Thyroid gland (tissue), 4 donors: ENCODE data around the gene C10orf53. TPM values are rescaled to one million over a fixed set of nuclear protein-coding genes. Genes with fewer than 3 reads are reported as not detected.

Experiments
- DNase-seq, 2 donors: peaks; one replicate each; pipeline ENCODE4 v3.0.0-alpha.2; 2019
- H3K27ac ChIP-seq, 3 donors: fragments of 200-600 bp; sonication (generic); 1 replicate in 2 of 3; 2 replicates in 1 of 3; pipeline ENCODE4 v1.5.1; 2016 to 2019; ENCODE audit warnings: mild to moderate bottlenecking in 1 of 3, moderate library complexity in 1 of 3
- H3K27me3 ChIP-seq: fragments of 200-600 bp; sonication (generic); one replicate; pipeline ENCODE4 v1.5.1; 2019
- H3K36me3 ChIP-seq, 2 donors: fragments of 200-600 bp; sonication (generic); one replicate each; pipeline ENCODE4 v1.5.1; 2016 to 2019
- H3K4me1 ChIP-seq, 2 donors: fragments of 200-600 bp; sonication (generic); one replicate each; pipeline ENCODE4 v1.5.1; 2017 to 2019
- H3K4me3 ChIP-seq, 3 donors: fragments of 200-600 bp; sonication (generic); replicated peaks in 1 of 3; 1 replicate in 2 of 3; 2 replicates in 1 of 3; pipeline ENCODE4 v1.5.1; 2016; ENCODE audit warnings: mild to moderate bottlenecking in 1 of 3
- H3K9me3 ChIP-seq: fragments of 200-600 bp; sonication (generic); one replicate; pipeline ENCODE4 v1.5.1; 2017
- POLR2A ChIP-seq, 2 donors: fragments of 450-650 bp; IDR thresholded peaks; one replicate each; pipeline ENCODE4 v1.6.1; 2017; ENCODE audit warnings: antibody characterized with exemption in 2 of 2, mild to moderate bottlenecking in 2 of 2, moderate library complexity in 1 of 2
- WGBS, 2 donors: methylation state at CpG; one replicate each; pipeline ENCODE4 v1.1.5; 2017; 5-methylcytosine and 5-hydroxymethylcytosine counted together
- intact Hi-C: fragments of 100-400 bp; cut with DNase I; formaldehyde crosslinking; loops from one replicate; pipeline ENCODE4 v1.15.1; 2023
- total RNA-seq, 4 donors: library from RNA; depleted of rRNA; stranded (reverse); fragments of >200 nt; gene quantifications; one replicate each; pipeline ENCODE4 v1.2.3, GENCODE V29; 2016
- TF ChIP-seq, protein P1 (sequence below), 6 experiments: fragments of 200-600 bp in 3 of 6; fragments of 450-650 bp in 3 of 6; sonication (generic) in 3 of 6; IDR thresholded peaks; one replicate each; pipeline ENCODE4 v1.5.1; 2016 to 2019; ENCODE audit warnings: antibody characterized with exemption in 6 of 6, mild to moderate bottlenecking in 2 of 6, inconsistent platforms in 1 of 6, moderate library complexity in 1 of 6

Gene C10orf53
- total RNA-seq, 4 donors from 2014 or later = not detected

DNA sequence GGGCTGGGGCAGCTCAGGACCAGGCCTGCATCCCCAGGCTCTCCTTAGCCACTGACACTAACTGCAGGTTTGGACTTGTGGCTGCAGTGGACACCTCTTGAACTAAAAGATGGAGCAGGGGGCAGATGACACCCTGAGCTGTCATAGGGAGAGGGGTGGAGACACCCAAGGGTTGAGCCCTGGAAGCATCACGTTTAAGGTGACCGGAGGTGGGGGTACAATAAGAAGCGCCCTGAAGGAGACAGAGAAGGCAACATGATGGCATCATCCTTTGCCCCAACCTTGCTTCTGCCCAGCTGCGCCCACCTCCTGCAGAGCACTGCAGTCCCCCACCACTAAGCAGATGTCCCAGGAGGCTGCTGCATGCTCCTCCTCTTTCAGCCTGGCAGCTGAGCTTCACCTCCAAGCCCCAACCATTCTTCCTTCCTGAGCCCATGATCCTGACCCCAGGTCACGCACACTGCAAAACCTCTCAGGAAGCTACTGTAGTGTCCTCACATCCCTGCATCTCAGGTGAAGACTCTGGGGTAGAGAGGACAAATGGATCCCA, 57.2 kb downstream of the C10orf53 start:
- Histone ChIP-seq H3K4me3 (no peak overlapping the region), H3K9me3 (no peaks in the 10 kb centered on the region), H3K36me3 (peaks cover 7 to 33% of the 10 kb centered on the region in 2 donors), H3K27ac (no peak overlapping the region), H3K4me1 (no peaks in the 10 kb centered on the region), H3K27me3 (no peaks in the 10 kb centered on the region)
- no peak for DNase-seq
- TF ChIP-seq, protein P1, sequence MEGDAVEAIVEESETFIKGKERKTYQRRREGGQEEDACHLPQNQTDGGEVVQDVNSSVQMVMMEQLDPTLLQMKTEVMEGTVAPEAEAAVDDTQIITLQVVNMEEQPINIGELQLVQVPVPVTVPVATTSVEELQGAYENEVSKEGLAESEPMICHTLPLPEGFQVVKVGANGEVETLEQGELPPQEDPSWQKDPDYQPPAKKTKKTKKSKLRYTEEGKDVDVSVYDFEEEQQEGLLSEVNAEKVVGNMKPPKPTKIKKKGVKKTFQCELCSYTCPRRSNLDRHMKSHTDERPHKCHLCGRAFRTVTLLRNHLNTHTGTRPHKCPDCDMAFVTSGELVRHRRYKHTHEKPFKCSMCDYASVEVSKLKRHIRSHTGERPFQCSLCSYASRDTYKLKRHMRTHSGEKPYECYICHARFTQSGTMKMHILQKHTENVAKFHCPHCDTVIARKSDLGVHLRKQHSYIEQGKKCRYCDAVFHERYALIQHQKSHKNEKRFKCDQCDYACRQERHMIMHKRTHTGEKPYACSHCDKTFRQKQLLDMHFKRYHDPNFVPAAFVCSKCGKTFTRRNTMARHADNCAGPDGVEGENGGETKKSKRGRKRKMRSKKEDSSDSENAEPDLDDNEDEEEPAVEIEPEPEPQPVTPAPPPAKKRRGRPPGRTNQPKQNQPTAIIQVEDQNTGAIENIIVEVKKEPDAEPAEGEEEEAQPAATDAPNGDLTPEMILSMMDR (IDR thresholded peaks at IDR 0.05) = no peak
- no peak for TF ChIP-seq POLR2A (IDR thresholded peaks at IDR 0.05)
- intact Hi-C loops = no loop called here
- 92 to 93% methylated on average over 5 of the region's 5 CpGs for WGBS, 2 donors

DNA sequence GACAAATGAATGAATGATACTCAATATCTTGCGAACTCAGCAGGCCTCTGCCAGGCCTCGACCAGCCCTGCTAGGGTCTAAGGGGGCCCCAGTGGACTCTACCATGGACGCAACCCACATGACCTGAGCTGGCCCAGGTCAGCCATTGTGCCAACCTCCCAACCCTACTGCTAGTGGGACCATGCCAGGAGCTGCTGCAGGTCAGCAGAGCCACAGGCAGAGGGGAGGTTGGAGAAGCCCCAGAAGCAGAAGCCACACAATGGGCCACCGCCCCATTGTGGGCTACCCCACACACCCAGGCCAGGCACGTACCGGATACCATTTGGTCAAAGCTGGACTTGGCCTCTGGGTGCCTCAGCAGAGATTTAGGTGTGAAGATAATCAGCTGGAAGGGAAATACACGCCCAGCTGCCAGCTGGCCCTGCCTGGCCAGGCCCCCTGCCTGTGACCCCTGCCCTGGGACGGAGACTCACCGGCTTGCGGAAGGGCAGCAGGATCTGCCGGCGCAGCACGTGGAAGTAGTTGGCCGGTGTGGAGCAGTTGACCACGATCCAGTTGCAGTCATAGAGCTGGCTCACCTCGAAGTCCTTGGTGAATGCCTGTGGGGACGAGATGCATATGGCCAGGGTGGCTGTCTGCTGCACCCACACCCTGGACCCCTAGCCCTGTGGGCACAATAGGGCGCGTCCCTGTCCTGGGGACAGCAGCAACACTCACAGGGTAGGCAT, 58.2 kb downstream of the C10orf53 start:
- Histone ChIP-seq H3K27ac (no peak overlapping the region), H3K4me1 (no peaks in the 10 kb centered on the region), H3K36me3 (peaks cover 10 to 36% of the 10 kb centered on the region in 2 donors), H3K4me3 (no peak overlapping the region), H3K9me3 (no peaks in the 10 kb centered on the region), H3K27me3 (no peaks in the 10 kb centered on the region)
- 90 to 92% methylated on average over 11 to 18 of the region's 19 CpGs for WGBS, 2 donors
- DNase-seq = no peak
- TF ChIP-seq, protein P1 (IDR thresholded peaks at IDR 0.05) = no peak
- no peak for TF ChIP-seq POLR2A (IDR thresholded peaks at IDR 0.05)
- intact Hi-C loops = no loop called here

- no peak for TF ChIP-seq POLR2A (IDR thresholded peaks at IDR 0.05)
- TF ChIP-seq, protein P1 (IDR thresholded peaks at IDR 0.05) = no peak
- no peak overlapping the region for H3K27ac ChIP-seq
- WGBS, 2 donors = 79 to 85% methylated on average over 7 to 9 of the region's 10 CpGs
Measured at GRCh38 chr10:49738616-49739360, 59.3 kb downstream of the C10orf53 start.

DNA sequence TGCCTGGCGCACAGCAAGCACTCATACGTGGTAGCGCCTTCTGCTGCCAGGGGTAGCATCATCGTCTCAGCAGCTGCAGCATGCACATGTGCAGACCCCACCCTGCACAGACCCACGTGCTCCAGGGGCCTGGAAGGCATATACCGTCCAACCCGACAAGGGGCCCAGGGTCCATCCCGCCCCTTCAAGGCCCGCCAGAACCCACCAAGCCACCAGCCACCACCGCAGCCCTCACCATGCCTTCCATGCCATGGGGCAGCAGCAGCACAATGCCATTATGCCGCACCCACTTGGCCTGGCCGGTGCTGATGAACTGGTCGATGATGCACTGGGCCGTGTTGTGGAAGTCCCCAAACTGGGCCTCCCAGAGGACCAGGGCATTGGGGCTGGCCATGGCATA, 60.0 kb downstream of the C10orf53 start:
- intact Hi-C loops = no loop called here
- H3K27ac ChIP-seq = no peak overlapping the region
- TF ChIP-seq, protein P1 (IDR thresholded peaks at IDR 0.05) = no peak
- TF ChIP-seq POLR2A (IDR thresholded peaks at IDR 0.05) = no peak
- no peak for DNase-seq
- H3K27me3 ChIP-seq = no peaks in the 10 kb centered on the region
- no peaks in the 10 kb centered on the region for H3K9me3 ChIP-seq
- no peak overlapping the region for H3K4me3 ChIP-seq
- H3K36me3 ChIP-seq = peaks cover 15 to 45% of the 10 kb centered on the region in 2 donors
- 78 to 85% methylated on average over 5 to 14 of the region's 14 CpGs for WGBS, 2 donors
- H3K4me1 ChIP-seq = no peaks in the 10 kb centered on the region

More at GRCh38 chr10:49738616-49739360, 59.3 kb downstream of the C10orf53 start:
- no peaks in the 10 kb centered on the region for H3K27me3 ChIP-seq
- intact Hi-C loops = no loop called here
- H3K4me3 ChIP-seq = no peak overlapping the region
- no peaks in the 10 kb centered on the region for H3K4me1 ChIP-seq
- no peaks in the 10 kb centered on the region for H3K9me3 ChIP-seq
- H3K36me3 ChIP-seq = peaks cover 15 to 41% of the 10 kb centered on the region in 2 donors
- no peak for DNase-seq
